Umbilical cord (tissue), 2 donors: ENCODE data around the gene RAPGEF4. TPM values are rescaled to one million over a fixed set of nuclear protein-coding genes. Genes with fewer than 3 reads are reported as not detected.

Experiments
- DNase-seq: peaks from one replicate; pipeline ENCODE4 v3.0.0-alpha.2; 2015; ENCODE audit warnings: low spot score
- total RNA-seq: library from RNA; depleted of rRNA; stranded (reverse); fragments of >200 nt; gene quantifications from one replicate; pipeline ENCODE4 v1.2.3, GENCODE V29; 2014; ENCODE audit warnings: low replicate concordance; ENCODE audit not compliant: insufficient read depth

RAPGEF4 gene
- total RNA-seq, 1 donor from 2014 or later, result 19.0 TPM

- no peak for DNase-seq
Measured at GRCh38 chr2:172823261-172823850, 87.7 kb downstream of the RAPGEF4 start.

DNA sequence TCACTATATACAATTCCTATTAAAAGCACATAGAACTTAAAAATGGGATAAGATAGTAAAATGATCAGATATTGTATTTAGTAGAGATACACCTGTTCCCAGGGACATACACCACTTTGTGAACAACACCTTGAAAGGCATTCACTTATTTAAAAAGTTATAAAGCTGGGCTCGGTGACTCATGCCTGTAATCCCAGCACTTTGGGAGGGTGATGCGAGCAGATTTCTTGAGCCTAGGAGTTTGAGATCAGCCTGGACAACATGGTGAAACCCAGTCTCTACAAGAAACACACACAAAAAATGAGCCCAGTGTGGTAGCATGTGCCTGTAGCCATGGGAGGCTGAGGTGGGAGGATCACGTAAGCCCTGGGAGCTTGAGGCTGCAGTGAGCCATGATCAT lies 90.9 kb downstream of the RAPGEF4 start:
- peak; percentile 20 for DNase-seq

DNA sequence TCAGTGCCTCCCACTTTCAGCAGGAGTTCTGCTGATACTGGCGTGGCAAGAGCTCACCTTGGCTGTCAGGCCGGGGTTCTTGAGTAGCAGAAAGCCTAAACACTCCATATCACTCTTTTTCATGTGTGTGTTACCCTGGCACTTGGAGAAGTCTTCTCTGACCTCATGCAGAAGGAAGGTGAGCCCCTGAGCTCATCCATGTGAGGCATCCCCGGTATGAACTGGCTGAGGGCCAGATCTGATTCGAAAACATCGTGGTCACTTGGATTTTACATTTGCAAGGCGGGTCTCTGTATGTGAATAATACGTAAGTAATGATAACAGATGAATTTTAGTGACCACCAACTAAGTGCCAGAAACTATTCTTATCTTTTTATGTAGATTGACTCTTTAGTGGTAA lies 93.6 kb downstream of the RAPGEF4 start:
- peak; percentile 25 for DNase-seq

DNA sequence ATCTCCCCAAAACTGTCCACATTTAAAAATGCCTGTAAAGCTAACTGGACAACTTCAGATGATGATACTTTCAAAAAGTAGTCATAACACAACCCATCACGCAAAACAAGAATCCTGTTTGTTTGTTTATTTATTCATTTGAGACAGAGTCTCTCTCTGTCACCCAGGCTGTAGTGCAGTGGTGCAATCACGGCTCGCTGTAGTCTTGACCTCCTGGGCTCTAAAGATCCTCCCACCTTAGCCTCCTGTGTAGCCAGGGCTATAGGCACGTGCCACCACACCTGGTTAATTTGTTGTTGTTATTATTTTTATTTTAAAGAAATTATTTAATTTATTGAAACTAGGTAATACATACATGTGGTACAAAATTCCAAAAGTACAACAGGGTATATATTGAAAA lies 94.8 kb downstream of the RAPGEF4 start:
- DNase-seq, result no peak

- DNase-seq, result no peak
Measured at GRCh38 chr2:172833898-172834297, 98.3 kb downstream of the RAPGEF4 start.

GRCh38 chr2:172834881-172835280 lies 99.2 kb downstream of the RAPGEF4 start:
- no peak for DNase-seq

DNA sequence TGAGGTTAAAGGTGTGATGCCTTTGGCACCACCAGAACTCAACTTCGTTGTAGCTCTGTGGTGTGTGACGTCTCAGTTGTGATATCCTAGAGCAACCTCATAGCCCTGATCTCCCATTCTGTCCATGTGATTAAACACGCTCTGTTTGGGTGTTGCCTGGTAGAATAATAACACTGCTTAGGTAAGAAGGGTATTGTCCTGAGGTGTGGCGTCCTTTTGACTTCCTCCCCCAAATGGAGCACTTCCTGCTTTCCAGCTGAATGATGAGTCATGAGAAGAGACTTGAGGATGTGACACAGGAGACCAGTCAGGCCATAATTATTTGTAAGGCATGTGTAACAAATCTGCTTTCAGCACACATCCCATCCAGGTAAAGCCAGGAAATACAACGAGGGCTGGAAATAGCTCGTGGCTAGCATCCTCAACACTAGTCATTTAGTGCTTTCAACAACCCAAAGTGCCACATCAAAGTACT lies 100.7 kb downstream of the RAPGEF4 start:
- no peak for DNase-seq

DNA sequence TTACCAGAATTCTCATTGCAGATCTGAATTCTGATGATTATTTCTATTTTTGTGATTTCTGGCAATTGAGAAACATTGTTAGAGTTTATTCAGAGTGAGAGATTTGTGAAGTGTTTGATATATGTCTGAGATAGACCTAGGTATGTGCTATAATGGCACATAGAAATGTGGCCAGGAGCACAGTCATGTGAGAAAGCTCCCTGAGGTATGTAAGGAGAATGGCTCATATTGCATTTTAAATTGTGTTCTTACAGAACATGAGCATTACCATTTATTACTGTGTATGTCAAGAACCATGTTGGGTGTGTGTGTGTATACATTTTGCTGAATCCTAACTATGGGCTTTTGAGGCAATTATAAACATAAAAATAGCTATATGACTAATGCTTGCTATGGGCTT lies 101.2 kb downstream of the RAPGEF4 start:
- DNase-seq, result no peak

- no peak for DNase-seq
Measured at GRCh38 chr2:172839446-172839845, 103.8 kb downstream of the RAPGEF4 start.

DNA sequence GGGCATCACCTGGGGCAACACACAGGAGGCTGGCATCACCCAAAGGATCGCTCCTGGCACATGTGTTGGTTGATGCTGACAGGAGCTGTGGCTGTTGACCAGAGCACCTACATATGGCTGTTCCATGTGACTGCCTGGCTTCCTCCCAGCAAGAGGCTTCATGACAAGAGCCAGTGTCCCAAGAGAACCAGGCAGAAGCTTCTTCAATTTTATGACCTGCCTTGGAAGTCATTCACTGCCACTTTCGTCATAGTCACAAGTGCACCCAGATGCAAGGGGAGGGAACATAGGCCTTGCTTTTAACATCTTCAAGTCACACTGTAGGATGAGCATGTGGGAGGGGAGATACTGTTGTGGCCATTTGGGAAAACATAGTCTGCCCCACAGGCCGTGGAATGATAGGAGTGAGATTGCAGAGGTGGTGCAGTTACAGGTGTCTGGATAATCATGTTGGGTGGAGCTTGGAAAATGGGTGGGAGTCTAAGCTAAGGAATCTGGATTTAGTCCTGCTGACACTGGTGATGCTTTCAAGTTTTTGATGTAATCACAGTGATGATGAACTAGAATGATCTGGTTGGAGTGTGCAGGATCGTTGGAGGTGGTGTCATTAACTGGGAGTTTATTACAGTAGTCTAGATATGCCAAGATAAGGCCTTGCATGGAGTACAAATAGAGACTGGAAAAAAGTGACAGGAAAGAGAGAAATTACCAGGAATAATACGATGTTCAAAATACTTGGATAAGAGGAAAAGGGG lies 107.0 kb downstream of the RAPGEF4 start:
- DNase-seq, result no peak

- DNase-seq, result no peak
Measured at GRCh38 chr2:172843266-172843582, 107.6 kb downstream of the RAPGEF4 start.

GRCh38 chr2:172843902-172844715 lies 108.5 kb downstream of the RAPGEF4 start:
- DNase-seq, result no peak

GRCh38 chr2:172845028-172845630 lies 109.5 kb downstream of the RAPGEF4 start:
- DNase-seq, result no peak

GRCh38 chr2:172846551-172846950 lies 110.9 kb downstream of the RAPGEF4 start:
- no peak for DNase-seq

- no peak for DNase-seq
Measured at GRCh38 chr2:172847188-172847587, 111.5 kb downstream of the RAPGEF4 start.

DNA sequence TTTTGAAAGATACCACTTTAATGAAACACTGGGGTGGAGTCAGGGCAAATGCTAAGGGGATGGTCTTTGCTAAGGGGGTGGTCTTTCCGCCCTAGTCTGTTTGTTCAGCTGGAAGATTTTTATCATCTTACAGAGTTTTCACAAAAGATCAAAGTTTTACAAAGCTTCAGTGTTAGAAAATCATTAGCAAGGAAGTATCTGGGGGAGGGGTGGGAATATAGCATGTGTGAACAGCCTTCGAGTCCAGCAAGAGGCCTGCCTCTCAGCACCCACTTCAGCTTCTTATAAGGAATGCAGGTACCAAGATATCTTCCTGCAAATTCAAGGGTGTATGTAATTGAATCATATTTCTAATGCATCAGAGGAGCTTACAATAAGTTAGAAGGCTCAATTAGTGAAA lies 112.9 kb downstream of the RAPGEF4 start:
- DNase-seq, result no peak

- DNase-seq, result no peak
Measured at GRCh38 chr2:172849519-172850217, 114.0 kb downstream of the RAPGEF4 start.

DNA sequence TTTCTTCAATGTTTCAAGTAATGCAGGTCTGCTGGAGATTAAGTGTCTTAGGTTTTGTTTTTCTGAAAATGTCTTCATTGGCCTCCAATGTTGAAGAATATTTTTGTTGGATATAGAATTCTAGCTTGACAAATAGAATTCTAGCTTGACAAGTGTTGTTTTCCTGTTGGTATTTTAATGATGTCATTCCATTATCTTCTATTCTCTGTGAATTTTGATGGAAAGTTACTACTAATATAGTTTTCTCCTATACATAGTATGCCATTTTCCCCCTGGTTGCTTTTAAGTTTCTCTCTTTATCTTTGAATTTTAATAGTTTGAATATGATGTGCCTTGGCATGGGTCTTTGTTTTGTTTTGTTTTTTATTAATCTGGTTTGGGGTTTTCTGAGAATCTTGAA lies 119.9 kb downstream of the RAPGEF4 start:
- DNase-seq, result no peak

DNA sequence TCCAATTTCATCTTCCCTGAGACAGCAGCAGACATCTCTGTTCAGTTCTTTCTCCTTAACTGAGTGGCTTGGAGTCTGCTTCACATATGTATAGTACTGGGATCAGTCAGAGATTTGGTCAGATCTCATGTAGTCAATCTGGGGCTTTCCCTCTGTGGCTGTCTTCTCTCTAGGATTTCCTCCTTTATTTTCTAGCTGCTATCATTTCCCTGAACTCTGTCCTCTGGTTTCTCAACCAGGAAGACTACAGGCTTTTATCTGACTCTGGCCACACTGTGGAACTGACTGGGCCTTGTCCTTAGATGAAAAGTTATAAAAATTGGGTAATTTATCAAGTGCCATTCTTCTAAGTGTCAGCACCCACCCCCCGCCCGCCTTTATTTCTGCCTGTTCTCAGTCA lies 121.0 kb downstream of the RAPGEF4 start:
- no peak for DNase-seq

DNA sequence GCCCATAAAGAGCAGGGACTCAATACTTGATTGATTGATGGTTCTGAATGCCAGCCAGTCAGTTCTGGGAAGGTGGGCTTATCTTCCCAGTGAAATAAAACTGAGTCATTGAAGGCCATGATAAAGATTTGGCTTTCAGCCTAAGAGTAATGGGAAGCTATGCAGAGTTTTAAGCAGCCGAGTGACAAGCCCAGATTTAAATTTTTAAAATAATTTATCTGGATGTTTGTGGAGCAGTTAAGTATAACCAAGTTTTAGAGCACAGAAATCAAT lies 122.8 kb downstream of the RAPGEF4 start:
- DNase-seq, result peak; percentile 66

GRCh38 chr2:172859581-172860335 lies 124.1 kb downstream of the RAPGEF4 start:
- DNase-seq, result no peak
